ENCODE measurements around the gene ITPKB.

ITPKB gene

GRCh38 chr1:226650236-226650841, 88.7 kb downstream of the ITPKB start:
- DNase-seq: no peak

DNA sequence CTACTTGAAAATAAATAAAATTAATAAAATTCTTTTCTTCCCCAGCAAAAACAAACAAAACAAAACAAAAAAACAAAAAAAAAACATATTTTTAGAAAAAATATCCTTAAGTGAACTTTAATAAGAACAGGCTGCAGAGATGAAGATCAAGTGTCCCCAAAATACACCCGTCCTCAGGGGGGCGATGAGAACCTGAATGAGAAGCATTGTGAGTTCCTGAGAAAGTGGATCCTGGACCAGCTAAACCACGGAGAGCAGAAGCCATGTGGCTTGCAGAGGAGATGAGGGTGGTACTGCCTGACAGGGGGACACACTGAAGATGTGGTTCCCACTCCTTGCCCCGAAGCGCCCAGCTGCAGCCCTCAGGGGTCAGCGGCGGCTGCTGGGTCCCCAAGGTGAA, 89.3 kb downstream of the ITPKB start:
- DNase-seq: peak in 1 of 2 experiments; percentile 59

DNA sequence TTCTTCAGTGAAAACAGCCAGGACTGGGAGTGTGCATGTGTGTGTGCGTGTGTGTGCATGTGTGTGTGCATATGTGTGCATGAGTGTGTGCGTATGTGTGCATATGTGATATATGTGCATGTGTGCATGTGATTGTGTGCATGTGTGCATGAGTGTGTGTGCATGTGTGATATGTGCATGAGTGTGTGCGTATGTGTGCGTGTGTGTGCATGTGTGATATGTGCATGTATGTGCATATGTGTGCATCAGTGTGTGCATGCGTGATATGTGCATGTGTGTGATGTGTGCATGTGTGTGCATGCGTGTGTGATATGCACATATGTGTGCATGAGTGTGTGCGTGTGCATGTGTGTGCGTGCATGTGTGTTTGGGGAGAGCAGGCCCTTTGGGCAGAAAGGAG, 89.8 kb downstream of the ITPKB start:
- DNase-seq: no peak

DNA sequence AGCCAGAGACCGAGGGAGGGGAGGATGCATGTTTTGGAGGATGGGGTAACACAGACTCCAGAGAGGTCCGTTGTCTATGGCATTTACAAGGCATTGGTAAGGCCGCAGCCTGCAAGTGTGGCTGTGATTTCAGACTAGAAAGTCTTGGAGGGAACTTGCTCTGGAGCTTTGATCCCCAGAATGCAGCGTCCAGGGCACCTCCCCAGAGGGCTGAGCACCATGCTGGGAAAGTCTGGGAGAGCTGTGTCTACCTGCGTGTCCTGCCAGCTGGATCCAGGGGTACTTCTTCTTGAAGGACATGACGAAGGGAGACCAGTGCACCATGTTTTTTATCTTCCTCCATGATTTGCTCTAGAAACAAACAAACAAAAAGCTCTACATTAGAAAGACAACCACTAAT, 90.7 kb downstream of the ITPKB start:
- DNase-seq: no peak

DNA sequence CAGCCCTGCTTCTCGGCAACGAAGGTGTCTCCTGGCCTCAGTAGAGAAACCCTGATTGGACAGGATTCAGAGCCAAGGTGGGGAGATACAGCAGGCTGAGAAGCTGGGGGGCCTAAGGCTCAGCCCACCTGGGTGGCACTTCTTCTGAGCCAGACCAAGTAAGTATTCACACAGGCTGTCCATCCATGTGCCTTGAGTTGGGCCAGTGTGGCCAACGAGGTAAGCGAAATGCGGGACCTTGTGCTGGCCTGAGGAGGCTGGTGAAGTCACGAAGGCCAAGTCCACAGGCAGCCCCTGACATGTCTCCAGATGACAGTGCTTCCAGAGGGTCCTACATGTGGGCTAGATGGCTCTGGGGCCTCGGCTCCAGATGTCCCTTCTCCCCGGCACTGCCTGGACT, 91.4 kb downstream of the ITPKB start:
- no peak for DNase-seq

GRCh38 chr1:226646870-226647449, 92.1 kb downstream of the ITPKB start:
- no peak for DNase-seq

GRCh38 chr1:226646026-226646869, 92.8 kb downstream of the ITPKB start:
- DNase-seq: no peak

DNA sequence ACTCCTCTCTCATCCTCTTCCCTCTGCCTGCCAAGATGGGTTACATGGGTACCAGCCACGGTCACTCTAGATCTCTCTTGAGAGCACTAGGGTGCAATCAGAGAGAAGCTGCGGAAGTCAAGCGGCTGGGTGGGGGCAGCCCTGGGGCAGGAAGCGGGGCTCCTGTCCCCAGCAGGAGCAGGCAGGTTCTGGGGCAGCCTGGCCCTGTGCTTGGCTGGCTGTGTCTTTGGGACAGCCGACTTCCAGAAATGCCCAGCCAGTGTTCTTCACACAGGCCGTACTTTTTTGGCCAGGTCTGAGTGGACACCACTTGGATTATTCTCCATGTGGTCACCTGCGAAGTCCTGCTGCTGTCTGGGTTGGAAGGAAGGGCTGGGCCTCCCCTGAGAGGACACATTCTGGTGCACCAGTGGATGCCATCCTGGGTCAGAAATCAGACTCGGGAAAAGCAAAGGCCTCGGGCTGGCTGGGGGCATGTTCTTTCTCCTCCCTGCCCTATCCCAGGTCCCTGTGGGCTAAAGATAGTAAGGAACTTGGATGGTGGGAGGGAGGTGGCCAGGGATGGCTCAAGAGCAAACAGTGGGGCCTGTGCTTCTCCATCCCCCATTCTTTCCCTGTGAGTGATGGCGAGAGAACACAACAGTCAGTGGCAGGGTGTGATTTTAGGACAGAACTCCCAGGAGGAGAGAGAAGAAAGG, 93.7 kb downstream of the ITPKB start:
- DNase-seq: peak in 1 of 2 experiments; percentile 14

GRCh38 chr1:226644541-226645176, 94.4 kb downstream of the ITPKB start:
- no peak for DNase-seq

DNA sequence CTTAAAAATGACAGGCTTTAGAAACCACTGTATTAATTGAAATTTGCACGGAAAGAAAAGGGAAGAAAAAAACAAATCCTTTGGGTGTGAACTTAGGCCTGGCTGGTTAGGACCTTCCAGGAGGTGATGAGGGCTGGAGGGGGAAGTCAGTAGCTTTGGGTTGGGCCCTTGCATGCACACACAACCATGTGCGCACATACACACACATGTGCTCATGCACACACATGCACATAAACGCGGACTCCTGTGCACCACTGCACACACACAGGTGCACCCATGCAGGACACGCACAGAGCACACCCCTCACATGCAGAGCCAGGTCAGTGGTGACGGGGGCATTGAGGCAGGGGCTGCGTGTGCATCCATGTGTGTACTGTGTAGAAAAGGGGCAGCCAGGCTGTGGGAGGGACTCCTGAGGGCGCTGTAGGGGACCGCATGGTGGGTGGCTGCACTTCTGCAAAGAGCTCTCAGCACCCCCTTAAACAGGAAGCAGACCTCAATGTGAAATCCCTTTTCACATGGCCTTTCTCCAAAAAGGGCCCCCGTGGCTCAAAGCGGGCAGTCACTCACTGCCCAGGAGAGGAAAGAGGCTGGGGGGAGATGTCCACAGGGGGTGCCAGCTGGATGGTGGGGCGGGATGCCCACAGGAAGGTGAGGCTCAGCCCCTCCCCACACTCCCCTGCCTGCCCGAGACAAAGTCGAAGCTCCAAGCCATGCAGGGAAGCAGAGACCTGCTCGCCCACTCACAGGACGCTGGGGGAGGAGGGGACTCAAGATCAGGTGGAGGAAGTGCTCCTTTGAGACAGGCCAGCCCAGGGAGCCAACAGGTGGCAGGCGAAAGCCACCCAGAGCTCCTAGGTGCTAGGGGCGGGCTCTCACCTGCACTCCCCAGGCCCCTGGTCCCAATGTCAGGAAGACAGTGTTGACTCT, 95.2 kb downstream of the ITPKB start:
- DNase-seq: peak in 1 of 2 experiments; percentile 61

DNA sequence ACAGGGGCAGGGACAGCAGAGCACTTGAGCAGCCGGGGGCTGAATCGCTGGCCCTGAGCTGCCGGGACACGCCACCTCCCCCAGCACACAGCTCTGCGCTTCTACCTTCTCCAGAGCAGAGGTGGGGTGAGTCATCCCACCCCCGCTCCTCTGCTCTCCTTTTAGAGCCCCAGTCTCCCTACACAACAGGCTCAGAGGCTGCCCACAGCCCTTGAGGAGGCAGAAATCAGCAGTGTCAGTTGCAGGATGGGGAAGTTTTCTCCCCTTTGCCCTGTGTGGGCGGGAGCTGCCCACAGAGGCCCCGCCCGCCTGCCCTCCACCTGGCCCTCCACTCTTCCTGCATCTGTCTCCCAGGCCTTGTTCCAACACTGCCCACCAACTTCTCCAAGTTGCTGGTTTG, 95.9 kb downstream of the ITPKB start:
- DNase-seq: peak; percentile 73 to 80

DNA sequence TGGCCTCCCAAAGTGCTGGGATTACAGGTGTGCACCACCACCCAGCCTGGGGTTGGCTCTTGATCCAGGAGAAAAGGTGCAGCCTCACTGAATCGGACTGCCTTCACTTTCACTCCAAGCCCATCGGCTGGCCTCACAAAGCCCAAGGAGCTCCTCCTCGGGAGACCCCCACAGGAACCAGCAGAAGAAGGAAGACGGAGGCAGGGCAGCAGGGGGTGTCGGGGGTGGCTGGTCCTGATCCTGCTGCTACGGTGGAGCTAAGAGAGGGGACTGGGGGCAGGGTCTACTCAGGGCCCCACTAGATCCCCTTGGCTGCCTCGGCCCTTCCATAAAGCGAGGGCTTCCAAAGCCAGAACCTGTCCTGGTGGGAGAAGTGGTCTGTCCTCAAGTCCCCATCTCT, 96.7 kb downstream of the ITPKB start:
- no peak for DNase-seq

- DNase-seq: no peak
These were observed 97.3 kb downstream of the ITPKB start for GRCh38 chr1:226641671-226642231.

DNA sequence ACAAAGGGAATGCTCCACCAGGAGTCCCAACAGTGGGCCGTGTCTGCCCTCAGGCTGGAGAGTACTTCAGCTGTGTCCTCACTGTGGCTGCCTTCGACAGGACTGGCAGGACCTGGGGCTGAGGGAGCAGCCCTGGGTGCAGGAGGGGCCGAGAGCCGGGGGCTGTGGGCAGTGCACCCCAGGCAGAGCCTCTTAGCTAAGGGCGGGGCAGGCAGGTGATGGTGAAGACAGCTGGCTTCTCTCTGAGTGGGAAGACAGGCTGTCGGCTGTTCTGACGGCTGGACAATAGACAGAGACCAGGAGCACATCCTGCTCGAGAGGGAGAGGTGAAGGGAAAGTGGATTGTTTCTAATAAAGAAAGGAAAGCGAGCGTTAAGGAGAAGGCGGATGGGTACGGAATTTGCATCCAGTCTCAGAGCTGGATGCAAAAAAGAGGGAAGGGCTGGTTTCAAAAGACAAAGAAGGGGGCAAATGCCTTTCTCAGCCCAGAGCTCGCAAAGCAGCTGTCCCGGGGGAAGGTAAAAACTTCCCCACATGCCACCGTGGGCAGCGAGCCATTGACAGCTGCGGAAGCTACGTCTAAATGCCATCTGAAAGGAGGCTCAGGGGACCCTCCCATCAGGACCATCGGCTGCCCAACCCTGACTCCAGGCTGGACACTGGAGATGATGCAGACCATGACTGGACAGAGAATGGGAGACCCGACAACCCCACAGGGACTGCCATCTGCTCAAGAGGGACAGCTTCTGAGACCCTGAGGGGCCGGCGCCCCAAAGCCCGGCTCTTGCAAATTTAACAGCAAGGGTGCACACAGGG, 98.6 kb downstream of the ITPKB start:
- DNase-seq: no peak

DNA sequence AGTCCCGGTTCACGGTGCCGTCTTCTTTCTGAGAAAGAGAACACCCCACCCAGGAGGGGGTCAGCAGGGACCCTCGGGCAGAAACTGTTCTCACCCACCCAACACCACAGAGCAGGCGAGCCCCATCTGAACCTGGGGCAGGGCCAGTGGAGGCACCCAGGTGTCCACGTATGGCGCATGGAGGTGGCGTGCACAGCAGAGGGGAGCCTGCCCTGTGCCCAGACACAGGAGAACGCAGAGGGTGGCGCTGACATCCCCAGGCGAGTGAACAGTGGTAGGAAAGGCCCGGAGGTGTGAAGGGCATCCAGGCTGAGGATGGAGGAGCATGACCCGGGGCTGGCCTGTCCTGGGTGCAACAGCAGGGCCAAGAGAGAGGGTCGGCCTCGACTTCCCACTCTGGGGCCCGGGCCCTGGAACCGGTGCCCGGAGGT, 99.4 kb downstream of the ITPKB start:
- no peak for DNase-seq

GRCh38 chr1:226639206-226639605, 99.9 kb downstream of the ITPKB start:
- peak; percentile 7 to 10 for DNase-seq

- peak; percentile 12 to 14 for DNase-seq
These were observed 100.5 kb downstream of the ITPKB start for GRCh38 chr1:226638608-226639007.

GRCh38 chr1:226638001-226638601, 101.0 kb downstream of the ITPKB start:
- DNase-seq: peak; percentile 4 to 15

GRCh38 chr1:226637147-226637935, 101.7 kb downstream of the ITPKB start:
- peak in 1 of 2 experiments; percentile 18 for DNase-seq

DNA sequence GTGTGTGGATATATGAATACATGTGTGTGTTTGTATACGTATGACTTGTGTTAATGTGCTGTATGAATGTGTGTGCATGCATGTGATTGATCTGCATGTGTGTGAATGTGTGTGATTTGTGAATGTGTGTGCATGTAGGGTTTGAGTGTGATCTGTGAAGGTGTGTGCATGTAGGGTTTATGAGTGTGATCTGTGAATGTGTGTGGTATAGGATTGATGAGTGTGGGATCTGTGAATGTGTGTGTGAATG, 102.3 kb downstream of the ITPKB start:
- DNase-seq: no peak

Data from activated T-cell treated with anti-CD3 and anti-CD28 coated beads, Interleukin-2, amount 50 U/mL, for 48 hours (primary cell).